HG03342 (cell line): Measurements from ENCODE around the gene RHOBTB1.

Experiments used
- ATAC-seq: cut with Tn5 transposase; IDR thresholded peaks from one replicate; pipeline ENCODE4 v1.9.1; 2021; ENCODE audit warnings: mild to moderate bottlenecking, moderate library complexity; ENCODE audit not compliant: unreplicated experiment

The RHOBTB1 gene

DNA sequence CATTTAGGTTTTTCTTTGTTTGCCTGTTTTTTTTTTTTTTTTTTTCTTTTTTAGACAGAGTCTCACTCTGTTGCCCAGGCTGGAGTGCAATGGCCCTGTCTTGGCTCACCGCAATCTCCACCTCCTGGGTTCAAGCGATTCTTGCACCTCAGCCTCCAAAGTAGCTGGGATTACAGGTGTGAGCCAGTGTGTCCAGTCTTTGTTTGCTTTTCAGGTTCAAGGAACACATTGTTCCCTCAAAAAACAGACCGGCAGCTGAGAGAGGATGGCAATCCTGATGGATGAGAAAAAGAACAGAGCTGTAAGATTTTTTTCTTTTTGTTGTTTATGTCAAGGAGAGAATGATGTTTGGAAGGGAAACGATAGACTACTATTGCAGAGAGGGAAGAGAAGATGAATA lies 23.3 kb upstream of the RHOBTB1 start:
- ATAC-seq: no peak

DNA sequence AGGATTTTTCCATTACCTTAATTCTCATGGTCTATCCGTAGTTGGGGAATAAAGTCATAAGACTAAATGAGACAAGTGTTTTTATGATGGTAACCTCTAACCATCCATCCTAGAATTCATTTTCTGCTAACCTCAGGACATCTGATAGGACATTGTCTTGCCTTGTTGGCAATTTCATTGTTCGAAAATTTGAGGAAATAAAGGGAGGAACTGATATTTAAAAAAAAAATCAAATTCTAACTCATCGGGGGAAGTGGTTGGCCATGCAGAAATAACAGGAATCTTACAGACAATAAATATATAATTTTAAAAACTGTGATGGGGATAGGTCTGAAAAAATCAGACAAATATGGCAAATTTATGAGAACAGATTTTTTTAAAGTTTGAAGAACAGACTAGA lies 21.7 kb upstream of the RHOBTB1 start:
- ATAC-seq: no peak

DNA sequence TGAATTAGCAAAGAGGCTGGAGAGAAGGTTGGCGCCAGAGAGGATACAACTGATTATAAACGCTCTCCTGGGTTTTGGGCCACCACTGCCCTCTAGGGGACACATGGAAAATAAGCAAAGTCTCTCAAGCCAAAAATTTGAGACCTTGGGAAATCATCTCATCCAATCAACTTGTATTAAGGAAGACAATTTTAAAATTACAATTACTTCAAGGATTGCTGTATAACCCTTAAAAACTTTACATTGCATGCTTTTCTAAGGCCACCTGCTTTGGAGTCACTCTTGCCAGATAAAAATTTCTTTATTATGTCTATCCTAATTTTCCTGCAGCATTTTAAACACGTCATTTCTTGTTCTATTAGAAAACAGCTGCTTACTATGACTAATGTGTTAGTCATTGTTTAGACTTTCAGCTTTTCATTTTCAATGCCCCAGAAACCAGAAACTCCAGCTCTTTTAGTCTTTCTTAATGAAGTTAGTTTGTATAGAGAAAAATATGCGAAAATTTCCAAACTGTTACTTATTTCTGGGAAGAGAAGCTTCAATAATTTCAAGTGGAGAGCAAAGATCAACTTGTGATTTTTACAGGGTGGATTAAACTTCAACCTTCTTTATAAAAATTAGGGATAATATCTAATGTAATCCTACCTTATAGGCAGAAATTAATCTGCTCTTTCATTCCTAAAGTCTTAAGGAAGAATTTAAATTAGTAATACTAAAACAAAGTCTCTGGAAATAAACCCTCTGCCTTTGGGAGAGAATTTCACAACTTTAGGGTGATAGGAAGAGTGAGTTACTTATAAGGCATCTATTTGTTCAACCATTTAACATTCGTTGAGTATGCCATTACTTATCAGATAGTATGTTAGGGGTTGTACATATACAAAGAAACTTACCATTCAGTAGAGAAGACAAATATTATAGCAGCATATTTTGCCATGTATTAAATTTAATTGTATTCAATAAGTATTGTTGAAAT lies 20.6 kb upstream of the RHOBTB1 start:
- peak; percentile 66 for ATAC-seq

DNA sequence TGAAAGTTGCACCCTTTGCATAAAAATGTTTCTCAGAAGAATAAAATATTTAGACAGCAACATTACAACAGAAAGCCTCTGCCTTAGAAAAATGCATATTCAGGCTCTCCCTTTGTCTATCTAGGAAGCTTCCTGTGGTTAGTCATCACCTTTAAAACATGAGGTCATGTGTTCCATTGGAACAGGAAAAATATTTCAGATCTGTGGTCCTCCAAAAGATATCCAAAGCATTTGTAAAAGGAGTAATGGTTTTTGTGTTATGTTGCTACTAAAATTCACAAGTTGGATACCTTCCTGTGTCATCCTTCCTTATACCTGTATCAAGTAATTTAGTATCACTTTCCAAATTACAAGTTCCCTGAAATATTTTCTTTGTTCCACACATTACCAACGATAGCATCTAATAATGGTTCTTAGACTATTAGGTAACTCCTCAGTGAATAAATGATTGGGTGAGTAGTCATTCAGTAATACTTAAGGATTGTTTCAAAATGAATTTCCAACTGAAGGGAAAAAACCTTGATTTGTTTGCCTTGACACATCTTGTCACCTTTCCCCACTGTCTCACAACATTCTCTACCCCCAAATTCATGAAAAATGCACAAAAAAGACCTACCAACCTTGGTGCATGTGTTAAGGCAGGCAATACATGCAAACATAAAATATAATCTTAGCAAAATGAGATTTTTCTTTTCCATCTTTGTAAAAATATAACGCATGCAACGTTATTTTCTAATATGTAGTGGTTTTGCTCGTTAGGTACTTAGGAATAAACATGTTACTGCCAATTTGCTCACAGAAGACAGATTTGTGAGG lies 19.7 kb upstream of the RHOBTB1 start:
- no peak for ATAC-seq

DNA sequence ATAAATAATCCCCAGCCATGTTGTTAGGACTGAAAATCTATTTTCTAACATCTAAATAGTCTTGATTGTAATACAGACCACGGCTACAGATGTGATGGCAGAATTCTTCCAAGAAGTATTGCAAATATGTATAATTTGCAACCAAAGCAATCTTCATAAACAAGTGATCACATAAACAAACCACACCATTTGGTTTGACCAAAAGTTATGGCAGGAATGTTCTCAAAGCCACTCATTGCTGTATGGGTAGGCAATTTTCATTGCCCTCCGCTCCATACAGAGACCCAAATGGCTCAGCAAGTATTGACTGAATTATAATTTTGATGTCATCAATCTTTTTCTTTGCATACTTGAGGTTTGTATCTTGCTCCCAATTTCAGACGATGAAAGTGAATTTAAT lies 19.0 kb upstream of the RHOBTB1 start:
- no peak for ATAC-seq

DNA sequence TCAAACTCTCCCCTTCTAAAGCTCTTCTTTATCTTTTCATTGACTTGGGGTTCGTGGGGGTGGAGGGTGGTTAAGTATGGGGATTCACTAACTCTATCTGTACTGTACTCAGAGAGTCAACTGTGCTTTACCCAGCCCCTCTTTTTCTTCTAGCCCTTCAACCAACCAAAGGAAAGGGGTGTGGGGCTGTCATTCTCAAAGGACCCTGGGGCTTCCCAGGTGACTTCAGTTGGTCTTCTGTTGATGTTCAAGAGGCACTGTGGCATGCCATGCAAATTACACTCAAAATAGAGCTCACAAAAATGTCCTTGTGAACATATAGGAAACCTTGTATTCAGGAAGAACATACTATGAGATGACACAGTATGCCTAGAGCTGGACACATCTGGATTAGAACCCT lies 16.9 kb upstream of the RHOBTB1 start:
- no peak for ATAC-seq

DNA sequence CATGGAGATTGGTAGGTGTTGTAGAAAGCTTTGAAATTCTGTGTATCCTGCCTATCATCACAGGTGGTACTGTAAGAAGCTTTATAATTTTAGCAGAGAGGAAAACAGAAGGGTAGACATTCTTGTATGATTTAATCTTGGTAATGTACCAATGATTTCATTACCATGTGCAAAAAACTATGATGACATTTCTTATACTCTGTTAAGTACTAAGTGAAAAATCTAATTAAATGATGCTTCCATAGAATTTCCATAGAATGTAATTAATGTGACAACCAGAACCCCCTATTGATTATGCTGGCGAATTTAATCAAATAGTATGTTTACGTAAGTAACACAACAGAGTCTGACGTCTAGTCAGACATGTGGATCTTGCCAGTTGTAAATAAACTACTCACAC lies 16.0 kb upstream of the RHOBTB1 start:
- no peak for ATAC-seq

DNA sequence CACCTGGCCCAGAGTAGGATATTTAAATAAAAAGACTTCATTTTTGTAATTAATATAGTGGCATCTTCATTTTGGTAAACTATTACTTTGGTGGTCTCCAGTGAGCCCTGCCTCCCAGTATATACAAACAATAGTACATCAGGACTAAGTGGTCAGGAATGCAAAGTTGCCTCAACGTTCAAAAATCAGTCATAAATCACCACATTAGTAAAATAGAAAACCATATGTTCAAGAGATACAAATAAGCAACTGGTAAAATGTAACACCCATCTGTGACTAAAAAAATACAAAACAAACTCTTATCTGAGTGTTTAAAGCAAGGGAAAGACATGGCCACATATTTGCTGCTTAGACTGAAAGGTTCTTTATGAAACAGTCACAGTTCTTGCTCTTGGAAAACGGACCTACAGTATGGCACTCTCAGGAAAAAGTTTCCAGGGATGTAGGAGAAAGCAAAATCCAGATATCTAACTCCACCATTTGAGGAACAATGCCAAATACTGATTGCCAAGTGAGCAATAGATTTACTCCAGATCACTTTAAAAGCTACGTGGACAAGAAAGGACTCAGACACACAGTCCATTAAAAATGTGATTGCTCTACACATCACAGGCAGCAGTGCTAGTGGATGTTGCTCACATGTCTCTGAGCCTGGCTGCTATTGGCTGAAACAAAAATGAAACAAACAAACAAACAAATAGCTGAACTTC lies 15.1 kb upstream of the RHOBTB1 start:
- ATAC-seq: no peak

DNA sequence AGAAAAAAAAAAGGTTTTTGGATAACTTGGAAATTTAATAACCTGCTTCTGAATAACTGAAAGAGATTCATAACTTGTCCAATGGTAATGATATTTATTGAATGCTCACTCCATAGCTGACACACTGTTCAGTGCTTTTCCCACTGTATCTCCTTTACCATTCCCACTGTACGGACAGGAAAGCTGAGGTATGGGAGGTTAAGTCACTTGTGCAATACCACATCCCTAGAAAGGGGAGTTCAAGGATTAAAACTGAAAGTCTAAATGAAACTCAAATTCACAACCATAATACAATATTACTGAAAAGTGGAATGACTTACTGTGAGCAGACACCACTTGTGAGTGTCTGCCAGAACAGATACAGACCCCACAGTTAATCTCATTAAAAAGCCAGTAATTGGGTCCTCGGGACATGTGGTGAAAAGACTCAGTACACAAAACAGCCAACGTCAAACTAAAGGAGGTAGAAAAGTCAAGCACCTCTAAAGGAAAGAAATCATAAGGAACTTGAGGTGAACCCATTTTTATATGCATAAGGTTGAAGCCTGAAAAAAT lies 13.8 kb upstream of the RHOBTB1 start:
- no peak for ATAC-seq

DNA sequence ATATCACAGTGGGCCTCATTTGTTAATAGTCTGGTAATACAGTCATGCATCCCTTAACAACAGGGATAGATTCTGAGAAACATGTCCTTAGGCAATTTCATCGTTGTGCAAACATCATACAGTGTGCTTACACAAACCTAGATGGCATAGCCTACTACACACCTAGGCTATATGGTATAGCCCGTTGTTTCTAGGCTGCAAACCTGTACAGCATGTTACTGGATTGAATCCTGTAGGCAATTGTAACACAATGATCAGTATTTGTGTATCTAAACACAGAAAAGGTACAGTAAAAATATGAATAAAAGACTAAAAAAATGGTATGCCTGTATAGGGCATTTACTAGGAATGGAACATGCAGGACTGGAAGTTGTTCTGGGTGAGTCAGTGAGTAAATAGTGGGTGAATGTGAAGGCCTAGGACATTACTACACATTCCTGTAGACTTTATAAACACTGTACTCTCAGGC lies 12.0 kb upstream of the RHOBTB1 start:
- ATAC-seq: no peak

DNA sequence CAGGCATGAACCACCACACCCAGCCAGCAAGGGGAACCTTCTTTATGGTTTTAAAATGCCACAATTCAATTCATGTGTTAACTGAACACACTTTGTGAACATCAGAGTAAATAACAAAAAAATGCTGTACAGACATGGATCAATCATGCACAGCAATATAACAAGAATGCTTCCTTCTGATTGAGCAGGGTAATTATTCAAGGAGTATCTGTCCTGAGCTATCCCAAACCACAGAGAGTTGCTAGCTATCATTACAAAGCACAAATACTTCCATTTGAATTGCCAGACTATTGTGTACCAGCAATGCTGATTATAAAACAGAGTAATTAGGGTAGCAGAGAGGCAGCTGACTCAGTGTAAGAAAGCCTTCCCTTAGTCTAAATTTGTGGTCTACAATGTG lies 11.3 kb upstream of the RHOBTB1 start:
- ATAC-seq: no peak

DNA sequence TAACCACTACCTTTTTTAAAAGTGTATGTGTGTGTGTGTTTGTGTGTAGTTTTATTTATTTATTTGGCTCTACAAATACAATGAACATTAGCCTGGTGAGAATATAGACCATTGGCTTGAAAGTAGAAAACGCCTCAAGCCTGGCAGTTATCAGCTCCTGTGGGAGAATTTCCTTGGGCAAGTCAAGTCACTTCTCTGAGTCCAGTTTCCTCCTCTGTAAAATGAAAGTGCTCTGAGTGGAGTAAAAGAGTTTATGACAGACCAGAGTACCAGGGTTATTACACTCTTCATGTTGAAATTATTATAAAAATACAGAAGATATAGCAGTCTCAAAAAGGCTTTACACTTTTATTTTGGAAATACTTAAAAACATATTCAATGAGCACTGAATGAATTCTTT lies 10.1 kb upstream of the RHOBTB1 start:
- ATAC-seq: no peak

DNA sequence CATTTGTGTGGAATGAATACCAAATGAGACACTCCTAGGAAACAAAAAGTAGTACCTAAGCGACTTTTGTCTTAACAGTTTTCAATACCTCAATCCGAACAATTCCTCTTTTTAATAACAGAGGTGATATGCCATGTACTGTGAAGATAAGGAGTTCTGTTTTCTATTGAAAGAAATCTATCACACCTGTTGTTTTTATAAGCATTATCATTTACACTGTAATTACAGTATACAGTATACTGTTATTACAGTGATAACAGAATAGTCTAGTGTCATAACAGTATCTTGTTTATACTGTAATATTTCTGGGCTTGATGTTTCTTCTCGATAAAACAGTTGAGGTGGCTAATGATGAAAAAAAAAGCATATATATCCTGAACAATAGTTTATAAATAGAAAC lies 9.4 kb upstream of the RHOBTB1 start:
- ATAC-seq: no peak

DNA sequence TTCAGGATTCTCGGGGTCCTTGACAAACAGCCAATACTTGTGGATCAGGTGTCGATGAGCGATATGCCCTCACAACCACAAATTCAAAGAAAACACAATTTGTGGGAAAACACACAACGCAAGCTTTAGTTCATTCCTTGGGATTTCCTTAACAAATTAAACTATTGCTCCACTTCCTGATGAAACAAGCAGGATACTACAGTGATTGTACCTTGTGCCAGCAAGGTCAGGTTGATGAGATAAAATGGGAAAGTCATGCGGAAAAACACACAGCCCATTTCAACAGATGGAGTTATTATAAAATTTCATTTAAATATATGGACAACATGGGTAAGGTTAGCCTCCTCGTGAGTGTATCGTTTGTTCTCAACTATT lies 8.8 kb upstream of the RHOBTB1 start:
- ATAC-seq: no peak

DNA sequence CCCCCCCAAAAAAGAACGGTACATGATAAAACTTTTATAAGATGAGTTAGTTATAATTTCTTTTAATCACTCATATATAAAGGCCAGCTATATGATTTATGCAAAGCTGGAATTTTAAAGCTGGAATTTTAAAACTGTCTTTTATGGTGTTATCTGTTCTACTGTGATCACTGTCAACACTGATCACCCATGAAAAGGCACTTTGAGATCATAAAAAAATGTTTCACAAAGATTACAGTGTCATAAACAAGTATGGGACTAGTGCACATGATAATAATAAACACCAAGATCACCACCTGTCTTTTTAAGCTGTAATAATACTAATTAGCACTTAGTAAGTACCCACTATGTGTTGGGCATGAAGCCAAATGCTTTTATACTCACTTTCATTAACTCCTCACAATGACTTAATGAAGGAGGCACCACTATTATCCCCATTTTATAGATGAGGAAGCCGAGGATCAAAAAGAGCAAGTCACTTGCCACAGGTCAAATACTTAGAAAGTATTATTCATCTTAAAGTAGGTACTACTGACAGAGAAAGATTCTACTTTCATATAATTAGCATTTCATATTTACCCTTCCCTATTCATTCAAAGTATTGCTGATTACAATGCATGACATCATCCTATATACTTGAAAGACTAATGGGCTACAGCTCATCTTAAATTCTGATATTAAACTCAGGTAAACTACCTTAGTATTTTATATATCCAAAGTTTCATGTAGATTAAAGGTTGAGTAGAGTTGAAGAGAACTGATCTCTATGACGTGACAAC lies 8.3 kb upstream of the RHOBTB1 start:
- no peak for ATAC-seq

DNA sequence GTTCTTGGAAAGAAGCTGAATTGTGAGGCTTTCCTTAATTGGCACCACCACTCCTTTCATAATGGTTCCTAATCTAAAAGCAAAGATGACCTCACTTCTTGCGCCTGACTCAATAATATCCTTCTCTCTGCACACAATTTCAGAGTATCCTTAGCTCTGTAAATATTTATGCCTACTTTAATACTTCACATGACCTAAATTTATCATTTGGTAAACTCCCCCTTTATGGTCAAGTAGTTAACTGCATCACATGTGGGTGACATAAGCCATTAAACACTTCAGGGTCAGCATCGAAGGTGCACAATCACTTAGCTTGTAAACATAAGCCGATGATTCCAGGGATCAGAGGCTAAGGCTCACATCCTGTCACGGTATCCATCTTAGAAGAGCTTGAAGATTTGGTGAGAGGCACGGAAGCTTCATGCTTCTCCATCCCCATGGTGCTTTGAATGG lies 7.3 kb upstream of the RHOBTB1 start:
- no peak for ATAC-seq

DNA sequence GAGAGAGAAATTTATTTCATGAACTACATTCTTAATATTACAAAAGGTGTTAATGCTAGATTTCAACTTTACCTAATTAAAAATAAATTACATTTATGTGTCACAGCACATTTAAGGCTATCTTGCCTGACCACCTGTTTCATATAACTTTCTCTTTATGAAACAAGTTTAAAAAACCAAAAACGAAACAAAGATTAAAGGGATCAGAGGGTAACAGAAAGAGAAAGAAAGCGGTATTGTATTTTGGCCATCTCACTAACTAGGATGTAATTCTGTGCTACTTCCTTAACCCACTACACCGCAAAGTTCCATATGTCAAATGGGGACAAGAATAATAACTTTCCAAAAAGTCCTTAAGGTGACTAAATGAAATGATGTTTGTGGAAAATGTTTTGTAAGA lies 6.3 kb upstream of the RHOBTB1 start:
- ATAC-seq: peak; percentile 90

DNA sequence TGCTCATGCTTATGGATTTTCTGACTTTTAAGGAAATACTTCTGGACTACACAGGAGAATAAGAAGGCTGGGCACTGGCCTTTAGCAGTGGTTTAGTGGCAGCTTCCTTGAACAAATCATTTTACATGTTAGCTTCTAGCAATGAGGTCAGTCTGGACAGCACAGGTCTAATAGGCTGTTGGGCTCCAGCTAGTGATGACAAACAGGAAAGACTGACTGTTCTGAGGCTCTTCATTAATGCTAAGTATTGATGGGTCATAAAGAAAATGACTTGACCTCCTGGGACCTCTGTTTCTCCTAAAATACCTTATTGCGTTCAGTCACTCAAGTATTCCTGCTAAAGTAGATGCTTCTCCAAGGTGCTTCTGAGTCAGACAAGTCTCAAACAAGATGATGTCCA lies 4.9 kb upstream of the RHOBTB1 start:
- no peak for ATAC-seq

DNA sequence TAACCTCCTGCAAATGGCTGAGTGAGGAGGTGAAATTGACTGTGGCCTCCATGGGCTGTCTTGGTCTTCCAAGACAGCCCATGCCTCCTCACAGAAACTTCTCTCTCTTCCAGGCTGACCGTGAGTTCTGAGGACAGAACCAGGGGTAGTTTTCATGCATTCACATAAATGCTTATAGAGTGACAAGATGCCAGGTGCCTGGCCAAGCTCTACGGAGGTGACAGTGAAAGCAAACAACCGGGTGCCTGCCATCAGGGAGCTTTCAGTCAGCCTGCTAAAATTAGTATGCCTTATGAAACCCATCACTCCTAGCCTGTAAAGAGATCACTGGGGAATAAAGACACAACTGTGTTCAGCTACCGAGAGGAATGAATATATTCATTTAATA lies 919 bp upstream of the RHOBTB1 start:
- no peak for ATAC-seq
